ENCODE data around the gene DLK1. TPM values are rescaled to one million over a fixed set of nuclear protein-coding genes. Genes with fewer than 3 reads are reported as not detected.

DLK1 gene
- total RNA-seq, 4 donors from 2014 or later: not detected

GRCh38 chr14:100706200-100706599, 20.5 kb upstream of the DLK1 start:
- Histone ChIP-seq H3K4me3 (no peak overlapping the region), H3K27ac (no peak overlapping the region), H3K36me3 (no peaks in the 10 kb centered on the region), H3K27me3 (peaks cover 27% of the 10 kb centered on the region), H3K4me1 (peaks cover 21% of the 10 kb centered on the region), H3K9me3 (no peaks in the 10 kb centered on the region)
- WGBS: 87% methylated on average over 13 of the region's 13 CpGs
- DNase-seq (ENCODE audit: low spot score in 2 of 2): no peak
- TF ChIP-seq POLR2AphosphoS5 (IDR thresholded peaks at IDR 0.05) (no peak), EP300 (IDR thresholded peaks at IDR 0.05) (no peak), POLR2A (IDR thresholded peaks at IDR 0.05) (no peak), CTCF (IDR thresholded peaks at IDR 0.05) (no peak)

GRCh38 chr14:100706860-100707259, 19.8 kb upstream of the DLK1 start:
- peaks cover 21% of the 10 kb centered on the region for H3K4me1 ChIP-seq
- 86% methylated on average over 5 of the region's 5 CpGs for WGBS
- H3K36me3 ChIP-seq: no peaks in the 10 kb centered on the region
- H3K4me3 ChIP-seq: no peak overlapping the region
- no peaks in the 10 kb centered on the region for H3K9me3 ChIP-seq
- DNase-seq (ENCODE audit: low spot score in 2 of 2): no peak
- peaks cover 27% of the 10 kb centered on the region for H3K27me3 ChIP-seq
- TF ChIP-seq EP300 (IDR thresholded peaks at IDR 0.05) (no peak), POLR2AphosphoS5 (IDR thresholded peaks at IDR 0.05) (no peak), POLR2A (IDR thresholded peaks at IDR 0.05) (no peak), CTCF (IDR thresholded peaks at IDR 0.05) (no peak)
- no peak overlapping the region for H3K27ac ChIP-seq

- Histone ChIP-seq H3K36me3 (no peaks in the 10 kb centered on the region), H3K4me3 (no peak overlapping the region), H3K4me1 (peaks cover 24% of the 10 kb centered on the region), H3K27ac (no peak overlapping the region), H3K27me3 (peaks cover 29% of the 10 kb centered on the region), H3K9me3 (no peaks in the 10 kb centered on the region)
- 63% methylated on average over 26 of the region's 40 CpGs for WGBS
- no peak for DNase-seq (ENCODE audit: low spot score in 2 of 2)
- TF ChIP-seq POLR2AphosphoS5 (IDR thresholded peaks at IDR 0.05): no peak
Observed at GRCh38 chr14:100708425-100709288, 18.0 kb upstream of the DLK1 start.

- no peaks in the 10 kb centered on the region for H3K36me3 ChIP-seq
- no peak overlapping the region for H3K27ac ChIP-seq
- peak overlapping the region; percentile 30 for H3K4me3 ChIP-seq
- H3K27me3 ChIP-seq: peaks cover 25% of the 10 kb centered on the region
- WGBS: 11% methylated on average over 48 of the region's 59 CpGs
- no peak for DNase-seq (ENCODE audit: low spot score in 2 of 2)
- no peaks in the 10 kb centered on the region for H3K9me3 ChIP-seq
- TF ChIP-seq POLR2AphosphoS5 (IDR thresholded peaks at IDR 0.05): no peak
- TF ChIP-seq CTCF (IDR thresholded peaks at IDR 0.05): peak; percentile 43 to 90
- H3K4me1 ChIP-seq: peaks cover 27% of the 10 kb centered on the region
Observed at GRCh38 chr14:100709289-100710284, 17.1 kb upstream of the DLK1 start.

GRCh38 chr14:100710391-100710790, 16.3 kb upstream of the DLK1 start:
- Histone ChIP-seq H3K36me3 (no peaks in the 10 kb centered on the region), H3K27ac (no peak overlapping the region), H3K4me1 (peaks cover 26% of the 10 kb centered on the region), H3K27me3 (peaks cover 25% of the 10 kb centered on the region), H3K9me3 (no peaks in the 10 kb centered on the region), H3K4me3 (no peak overlapping the region)
- TF ChIP-seq POLR2A (IDR thresholded peaks at IDR 0.05): no peak
- TF ChIP-seq CTCF (IDR thresholded peaks at IDR 0.05): no peak
- no peak for TF ChIP-seq POLR2AphosphoS5 (IDR thresholded peaks at IDR 0.05)
- no peak for TF ChIP-seq EP300 (IDR thresholded peaks at IDR 0.05)
- WGBS: 61% methylated on average over 12 of the region's 12 CpGs
- DNase-seq (ENCODE audit: low spot score in 2 of 2): no peak
